GM21529 (cell line): ENCODE data around the gene SNRPA.

Experiments
- ATAC-seq: cut with Tn5 transposase; IDR thresholded peaks from one replicate; pipeline ENCODE4 v1.9.1; 2021; ENCODE audit not compliant: unreplicated experiment

Gene SNRPA

GRCh38 chr19:40800339-40800996 lies 49.5 kb downstream of the SNRPA start:
- no peak for ATAC-seq

GRCh38 chr19:40800997-40801377 lies 50.0 kb downstream of the SNRPA start:
- no peak for ATAC-seq

GRCh38 chr19:40801426-40802299 lies 50.7 kb downstream of the SNRPA start:
- ATAC-seq = no peak

GRCh38 chr19:40802300-40803169 lies 51.5 kb downstream of the SNRPA start:
- no peak for ATAC-seq

GRCh38 chr19:40803170-40803856 lies 52.3 kb downstream of the SNRPA start:
- ATAC-seq = no peak

GRCh38 chr19:40803857-40804782 lies 53.1 kb downstream of the SNRPA start:
- no peak for ATAC-seq

GRCh38 chr19:40804783-40805242 lies 53.8 kb downstream of the SNRPA start:
- no peak for ATAC-seq

GRCh38 chr19:40805258-40805868 lies 54.4 kb downstream of the SNRPA start:
- no peak for ATAC-seq

- no peak for ATAC-seq
These were observed 55.6 kb downstream of the SNRPA start for GRCh38 chr19:40806423-40807146.

- no peak for ATAC-seq
These were observed 56.4 kb downstream of the SNRPA start for GRCh38 chr19:40807147-40808020.

- ATAC-seq = no peak
These were observed 57.0 kb downstream of the SNRPA start for GRCh38 chr19:40808021-40808325.

- ATAC-seq = no peak
These were observed 57.5 kb downstream of the SNRPA start for GRCh38 chr19:40808497-40808896.

- no peak for ATAC-seq
These were observed 58.5 kb downstream of the SNRPA start for GRCh38 chr19:40809358-40810086.

GRCh38 chr19:40810160-40810559 lies 59.2 kb downstream of the SNRPA start:
- no peak for ATAC-seq

- ATAC-seq = peak; percentile 69
These were observed 59.8 kb downstream of the SNRPA start for GRCh38 chr19:40810649-40811408.
